SU-DHL-6 (cell line): ENCODE results near the gene AEN.

Experiments
- H2AFZ ChIP-seq: fragments of 200-600 bp; sonication (generic); 2 replicates; pipeline ENCODE4 v1.6.1; 2014; ENCODE audit warnings: low read depth, mild to moderate bottlenecking, moderate library complexity, mixed read lengths, antibody characterized with exemption, low read length; ENCODE audit not compliant: severe bottlenecking
- H3F3A ChIP-seq: fragments of 200-600 bp; shearing (Covaris generic); 2 replicates; pipeline ENCODE4 v1.6.0; 2016; ENCODE audit warnings: antibody characterized with exemption, mild to moderate bottlenecking; ENCODE audit not compliant: insufficient read depth
- H3K27ac ChIP-seq: fragments of 200-600 bp; sonication (generic); 2 replicates; pipeline ENCODE4 v1.5.1; 2016; ENCODE audit warnings: low read depth, mild to moderate bottlenecking, low read length, moderate library complexity, mixed read lengths
- H3K27me3 ChIP-seq: fragments of 200-600 bp; sonication (generic), shearing (Covaris generic); 2 replicates; pipeline ENCODE4 v1.6.0; 2014; ENCODE audit warnings: mild to moderate bottlenecking, low read length
- H3K36me3 ChIP-seq: fragments of 200-600 bp; sonication (generic); 2 replicates; pipeline ENCODE4 v1.6.1; 2014; ENCODE audit warnings: mild to moderate bottlenecking, low read length, mixed read lengths
- H3K4me2 ChIP-seq: fragments of 300-600, 200-600 bp; shearing (Covaris generic), sonication (generic); 2 replicates; pipeline ENCODE4 v1.6.0; 2014; ENCODE audit warnings: low read length, low read depth, mild to moderate bottlenecking; ENCODE audit not compliant: poor library complexity, severe bottlenecking
- H3K4me3 ChIP-seq: fragments of 200-600 bp; sonication (generic); 2 replicates; pipeline ENCODE4 v1.5.1; 2014; ENCODE audit warnings: antibody characterized with exemption, low read length, mild to moderate bottlenecking, mixed read lengths; ENCODE audit not compliant: insufficient read depth, poor library complexity, severe bottlenecking
- H3K79me2 ChIP-seq: fragments of 200-600 bp; sonication (generic); 2 replicates; pipeline ENCODE4 v1.6.1; 2014; ENCODE audit warnings: mild to moderate bottlenecking, low read length, moderate library complexity; ENCODE audit not compliant: insufficient read depth
- H3K9ac ChIP-seq: fragments of 200-600 bp; sonication (generic); 2 replicates; pipeline ENCODE4 v1.7.0; 2014; ENCODE audit warnings: mild to moderate bottlenecking, low read length
- H3K9me2 ChIP-seq: fragments of 200-600 bp; sonication (generic); replicated peaks from 2 replicates; pipeline ENCODE4 v1.6.1; 2014; ENCODE audit warnings: low read length; ENCODE audit not compliant: insufficient read depth
- H3K9me3 ChIP-seq: fragments of 200-600 bp; sonication (generic); 2 replicates; pipeline ENCODE4 v1.6.1; 2014; ENCODE audit warnings: low read length, mixed read lengths; ENCODE audit not compliant: insufficient read depth
- H4K20me1 ChIP-seq: fragments of 200-600 bp; sonication (generic); 2 replicates; pipeline ENCODE4 v1.6.1; 2014; ENCODE audit warnings: low read depth, mild to moderate bottlenecking, antibody characterized with exemption, low read length, moderate library complexity, mixed read lengths
- EZH2phosphoT487 ChIP-seq: fragments of 200-600 bp; sonication (generic), shearing (Covaris generic); conservative IDR thresholded peaks from 2 replicates; pipeline ENCODE4 v1.6.1; 2018; ENCODE audit warnings: mild to moderate bottlenecking, antibody characterized with exemption, low read length, moderate library complexity, mixed read lengths
- TF ChIP-seq, protein P1 (sequence below): fragments of 200-600 bp; sonication (generic); IDR thresholded peaks from one replicate; pipeline ENCODE4 v1.5.1; 2017; ENCODE audit warnings: antibody characterized with exemption, mild to moderate bottlenecking, low read length, moderate library complexity; ENCODE audit not compliant: insufficient read depth, poor library complexity, severe bottlenecking

AEN gene

DNA sequence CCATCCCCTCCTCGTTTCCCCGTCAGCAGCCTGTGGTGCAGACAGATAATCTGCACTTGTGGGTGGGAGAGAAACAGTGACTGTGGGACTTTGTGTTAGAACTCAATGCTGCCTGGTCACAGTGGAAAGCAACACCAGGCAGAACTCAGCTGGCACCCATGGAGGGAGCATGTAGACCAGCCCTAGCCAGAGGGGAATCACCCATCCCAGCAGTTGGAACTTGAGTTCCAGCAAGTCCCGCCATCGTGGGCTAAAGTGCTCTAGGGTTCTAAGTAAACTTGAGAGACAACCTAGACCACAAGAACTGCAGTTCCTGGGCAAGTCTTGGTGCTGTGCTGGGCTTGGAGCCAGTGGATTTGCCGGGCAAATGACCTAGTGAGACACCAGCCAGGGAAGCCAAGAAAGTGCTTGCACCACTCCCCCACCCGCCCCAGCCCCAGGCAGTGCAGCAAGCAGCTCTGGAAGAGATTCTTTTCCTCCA, 42.0 kb downstream of the AEN start:
- no peak for TF ChIP-seq EZH2phosphoT487
- TF ChIP-seq, protein P1, sequence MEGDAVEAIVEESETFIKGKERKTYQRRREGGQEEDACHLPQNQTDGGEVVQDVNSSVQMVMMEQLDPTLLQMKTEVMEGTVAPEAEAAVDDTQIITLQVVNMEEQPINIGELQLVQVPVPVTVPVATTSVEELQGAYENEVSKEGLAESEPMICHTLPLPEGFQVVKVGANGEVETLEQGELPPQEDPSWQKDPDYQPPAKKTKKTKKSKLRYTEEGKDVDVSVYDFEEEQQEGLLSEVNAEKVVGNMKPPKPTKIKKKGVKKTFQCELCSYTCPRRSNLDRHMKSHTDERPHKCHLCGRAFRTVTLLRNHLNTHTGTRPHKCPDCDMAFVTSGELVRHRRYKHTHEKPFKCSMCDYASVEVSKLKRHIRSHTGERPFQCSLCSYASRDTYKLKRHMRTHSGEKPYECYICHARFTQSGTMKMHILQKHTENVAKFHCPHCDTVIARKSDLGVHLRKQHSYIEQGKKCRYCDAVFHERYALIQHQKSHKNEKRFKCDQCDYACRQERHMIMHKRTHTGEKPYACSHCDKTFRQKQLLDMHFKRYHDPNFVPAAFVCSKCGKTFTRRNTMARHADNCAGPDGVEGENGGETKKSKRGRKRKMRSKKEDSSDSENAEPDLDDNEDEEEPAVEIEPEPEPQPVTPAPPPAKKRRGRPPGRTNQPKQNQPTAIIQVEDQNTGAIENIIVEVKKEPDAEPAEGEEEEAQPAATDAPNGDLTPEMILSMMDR, result no peak
- Histone ChIP-seq H3F3A (no peaks in the 10 kb centered on the region), H4K20me1 (no peaks in the 10 kb centered on the region), H3K4me2 (no peak overlapping the region), H2AFZ (no peak overlapping the region), H3K9me3 (no peaks in the 10 kb centered on the region), H3K27me3 (no peaks in the 10 kb centered on the region), H3K79me2 (no peaks in the 10 kb centered on the region), H3K36me3 (no peaks in the 10 kb centered on the region), H3K4me3 (no peak overlapping the region), H3K9ac (no peak overlapping the region), H3K27ac (no peak overlapping the region), H3K9me2 (no peaks in the 10 kb centered on the region)

DNA sequence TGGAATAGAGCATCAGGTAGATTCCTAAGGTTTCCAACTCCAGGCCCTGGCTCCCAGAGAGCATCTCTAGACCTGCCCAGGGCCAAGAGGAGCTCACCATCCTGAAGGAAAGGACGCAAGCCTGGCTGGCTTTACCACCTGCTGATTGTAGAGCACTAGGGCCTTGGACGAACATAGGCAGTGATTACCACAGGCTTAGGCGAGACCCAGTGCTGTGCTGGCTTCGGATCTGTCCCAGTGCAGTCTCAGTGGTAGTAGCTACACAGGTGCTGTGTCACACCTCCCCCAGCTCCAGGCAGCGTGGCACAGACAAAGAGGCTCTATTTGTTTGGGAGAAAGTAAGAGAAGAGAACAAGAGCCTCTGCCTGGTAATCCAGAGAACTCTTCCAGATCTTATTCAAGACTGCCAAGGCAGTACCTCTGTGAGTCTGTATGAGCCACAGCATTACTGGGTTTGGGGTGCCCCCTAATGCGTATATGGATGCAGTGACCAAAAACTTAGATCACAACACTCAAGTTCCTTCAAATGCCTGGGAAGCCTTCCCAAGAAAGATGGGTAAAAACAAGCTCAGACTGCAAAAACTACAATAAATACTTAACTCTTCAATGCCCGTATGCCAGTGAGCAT, 43.1 kb downstream of the AEN start:
- Histone ChIP-seq H4K20me1 (no peaks in the 10 kb centered on the region), H3F3A (no peaks in the 10 kb centered on the region), H3K9me3 (no peaks in the 10 kb centered on the region), H3K79me2 (no peaks in the 10 kb centered on the region), H2AFZ (no peak overlapping the region), H3K9me2 (no peaks in the 10 kb centered on the region), H3K9ac (no peak overlapping the region), H3K4me2 (no peak overlapping the region), H3K4me3 (no peak overlapping the region), H3K27me3 (no peaks in the 10 kb centered on the region), H3K27ac (no peak overlapping the region), H3K36me3 (no peaks in the 10 kb centered on the region)
- TF ChIP-seq, protein P1, result no peak
- no peak for TF ChIP-seq EZH2phosphoT487

DNA sequence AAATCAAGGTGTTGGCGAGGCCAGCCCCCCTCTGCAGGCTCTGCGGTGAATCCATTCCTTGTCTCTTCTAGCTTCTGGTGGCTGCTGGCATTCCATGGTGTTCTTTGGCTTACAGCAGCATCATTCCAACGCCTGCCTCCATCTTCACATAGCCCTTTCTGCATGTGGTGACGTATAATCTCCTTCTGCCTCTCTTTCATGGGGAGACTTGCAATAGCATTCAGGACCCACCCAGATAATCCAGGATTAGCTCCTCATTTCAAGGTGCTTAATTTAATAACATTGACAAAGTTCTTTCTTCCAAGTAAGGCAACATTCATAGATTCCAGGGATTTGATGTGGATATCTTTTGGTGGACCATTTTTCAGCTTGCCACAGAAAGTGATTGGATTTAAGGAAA, 53.5 kb downstream of the AEN start:
- H3K4me2 ChIP-seq, result no peak overlapping the region
- H3K9me2 ChIP-seq, result no peaks in the 10 kb centered on the region
- no peak for TF ChIP-seq EZH2phosphoT487
- TF ChIP-seq, protein P1, result no peak
- no peaks in the 10 kb centered on the region for H3K79me2 ChIP-seq
- no peaks in the 10 kb centered on the region for H3K36me3 ChIP-seq
- no peaks in the 10 kb centered on the region for H3K9me3 ChIP-seq
- no peaks in the 10 kb centered on the region for H4K20me1 ChIP-seq
- H3F3A ChIP-seq, result no peaks in the 10 kb centered on the region
- H3K4me3 ChIP-seq, result no peak overlapping the region
- H2AFZ ChIP-seq, result no peak overlapping the region
- no peaks in the 10 kb centered on the region for H3K27me3 ChIP-seq
- H3K9ac ChIP-seq, result no peak overlapping the region
- no peak overlapping the region for H3K27ac ChIP-seq
